GM12878 (cell line): ENCODE measurements around the gene APOO. TPM values are rescaled to one million over a fixed set of nuclear protein-coding genes. Genes with fewer than 3 reads are reported as not detected.
A peak's percentile ranks its signal among the peaks of the same experiment; 100 is the strongest.

Experiments used
- BMI1 ChIP-seq: fragments of 450-650 bp; IDR thresholded peaks from 2 replicates; pipeline ENCODE4 v1.6.1; 2016; ENCODE audit warnings: mild to moderate bottlenecking, moderate library complexity, borderline replicate concordance
- CHD4 ChIP-seq: fragments of 200-600 bp; sonication (generic); IDR thresholded peaks from 2 replicates; pipeline ENCODE4 v1.6.1; 2016; ENCODE audit warnings: mild to moderate bottlenecking
- ELK1 ChIP-seq: IDR thresholded peaks from 2 replicates; pipeline ENCODE4 v1.6.1; 2012; ENCODE audit warnings: low read depth, low read length, improper control_type of control experiment
- ETV6 ChIP-seq, 2 experiments: fragments of 450-650 bp in 1 of 2; IDR thresholded peaks in 1 of 2; conservative IDR thresholded peaks in 1 of 2; 2 replicates each; pipeline ENCODE4 v1.6.1; 2014; ENCODE audit warnings: antibody characterized with exemption in 1 of 2, borderline replicate concordance in 1 of 2, low read depth in 1 of 2, mild to moderate bottlenecking in 1 of 2, moderate library complexity in 1 of 2
- IRF4 ChIP-seq: IDR thresholded peaks from 2 replicates; pipeline ENCODE4 v1.6.1; 2011; ENCODE audit warnings: low read depth, low read length
- MEF2B ChIP-seq: fragments of 450-650 bp; IDR thresholded peaks from 2 replicates; pipeline ENCODE4 v1.6.1; 2018; ENCODE audit warnings: mild to moderate bottlenecking, moderate library complexity; ENCODE audit not compliant: partially characterized antibody, poor library complexity, severe bottlenecking
- NKRF ChIP-seq: fragments of 450-650 bp; conservative IDR thresholded peaks from 2 replicates; pipeline ENCODE4 v1.6.1; 2017; ENCODE audit warnings: mild to moderate bottlenecking, moderate library complexity
- NR2C2 ChIP-seq: IDR thresholded peaks from 2 replicates; pipeline ENCODE4 v1.6.1; 2011; ENCODE audit warnings: borderline replicate concordance, low read depth; ENCODE audit not compliant: control insufficient read depth, insufficient read length
- NRF1 ChIP-seq: conservative IDR thresholded peaks from 2 replicates; pipeline ENCODE4 v1.6.1; 2011; ENCODE audit warnings: mild to moderate bottlenecking, low read depth, low read length, improper control_type of control experiment
- SIN3A ChIP-seq: IDR thresholded peaks from 2 replicates; pipeline ENCODE4 v1.6.1; 2012; ENCODE audit warnings: low read depth, low read length, improper control_type of control experiment
- TBL1XR1 ChIP-seq: IDR thresholded peaks from 2 replicates; pipeline ENCODE4 v1.6.1; 2012; ENCODE audit warnings: low read depth, low read length, improper control_type of control experiment
- TCF3 ChIP-seq: IDR thresholded peaks from 2 replicates; pipeline ENCODE4 v1.6.1; 2012; ENCODE audit warnings: low read depth, mild to moderate bottlenecking, low read length, borderline replicate concordance; ENCODE audit not compliant: insufficient read depth
- ZNF207 ChIP-seq: fragments of 450-650 bp; IDR thresholded peaks from 2 replicates; pipeline ENCODE4 v1.6.1; 2014; ENCODE audit warnings: antibody characterized with exemption, mild to moderate bottlenecking, borderline replicate concordance
- ZNF384 ChIP-seq: IDR thresholded peaks from 2 replicates; pipeline ENCODE4 v1.6.1; 2012; ENCODE audit warnings: low read depth, mild to moderate bottlenecking, low read length, improper control_type of control experiment, borderline replicate concordance
- ZZZ3 ChIP-seq: IDR thresholded peaks from 2 replicates; pipeline ENCODE4 v1.6.1; 2011; ENCODE audit warnings: low read depth; ENCODE audit not compliant: control insufficient read depth, insufficient read length
- polyA plus RNA-seq, 11 experiments: library from polyadenylated mRNA; depleted of rRNA in 4 of 11; unstranded in 6 of 11; stranded (reverse) in 5 of 11; fragments of >200 nt; fragmentation: Nextera tagmentation in 4 of 11; fragmentation: Illumina TruSeq in 1 of 11; extraction: Ambion mirVana in 4 of 11; extraction: Trizol in 1 of 11; gene quantifications; 1 replicate in 1 of 11; 2 replicates in 10 of 11; pipeline versions ENCODE4 v1.2.1 to v1.2.3, GENCODE V29; 2011 to 2016; ENCODE audit warnings: inconsistent platforms in 2 of 11, missing spikeins in 2 of 11, low read depth in 1 of 11
- total RNA-seq, 4 experiments: library from RNA; depleted of rRNA in 3 of 4; stranded (reverse); fragments of >200 nt in 3 of 4; fragmentation: Illumina TruSeq in 1 of 4; extraction: Trizol in 1 of 4; gene quantifications; 2 replicates each; pipeline versions ENCODE4 v1.2.1 to v1.2.3, GENCODE V29; 2013 to 2021
- TF ChIP-seq, protein P1 (sequence below): fragments of 450-650 bp; IDR thresholded peaks from 2 replicates; pipeline ENCODE4 v1.6.1; 2016; ENCODE audit warnings: mild to moderate bottlenecking, moderate library complexity, borderline replicate concordance
- TF ChIP-seq, protein P2 (sequence below): fragments of 450-650 bp; IDR thresholded peaks from 2 replicates; pipeline ENCODE4 v1.6.1; 2017; ENCODE audit warnings: mild to moderate bottlenecking, moderate library complexity

The APOO gene
- total and polyA plus RNA-seq, 10 of the 15 experiments (the other 5 are each of a cell fraction or from before 2014, with no cell fraction given), result 20.7 to 68.7 (median 35.5) TPM

GRCh38 chrX:23907498-23908218 is at the start of gene APOO, which contains the start of gene CXorf58 (continued):
- TF ChIP-seq CHD4 (no peak), ELK1 (no peak), ZZZ3 (no peak), ZNF384 (no peak), NR2C2 (no peak), MEF2B (peak; percentile 66), IRF4 (no peak), NRF1 (0 out of 2 replicates have a peak, but pooled peaks have one; percentile 3), NKRF (no peak), ZNF207 (peak; percentile 39; the same call in 1 of the 2 replicates), TBL1XR1 (no peak), ETV6 (conservative IDR thresholded peaks at IDR 0.05 in 1 of 2, IDR thresholded peaks at IDR 0.05 in 1 of 2; ENCODE audit: borderline replicate concordance in 1 of 2, low read depth in 1 of 2) (peak in 1 of 2 experiments; percentile 20; a peak in 1 of 4 replicates), BMI1 (no peak; the same call in 1 of the 2 replicates), TCF3 (peak; percentile 68; the same call in 1 of the 2 replicates), SIN3A (peak; percentile 87; the same call in 1 of the 2 replicates)
- TF ChIP-seq, protein P1, sequence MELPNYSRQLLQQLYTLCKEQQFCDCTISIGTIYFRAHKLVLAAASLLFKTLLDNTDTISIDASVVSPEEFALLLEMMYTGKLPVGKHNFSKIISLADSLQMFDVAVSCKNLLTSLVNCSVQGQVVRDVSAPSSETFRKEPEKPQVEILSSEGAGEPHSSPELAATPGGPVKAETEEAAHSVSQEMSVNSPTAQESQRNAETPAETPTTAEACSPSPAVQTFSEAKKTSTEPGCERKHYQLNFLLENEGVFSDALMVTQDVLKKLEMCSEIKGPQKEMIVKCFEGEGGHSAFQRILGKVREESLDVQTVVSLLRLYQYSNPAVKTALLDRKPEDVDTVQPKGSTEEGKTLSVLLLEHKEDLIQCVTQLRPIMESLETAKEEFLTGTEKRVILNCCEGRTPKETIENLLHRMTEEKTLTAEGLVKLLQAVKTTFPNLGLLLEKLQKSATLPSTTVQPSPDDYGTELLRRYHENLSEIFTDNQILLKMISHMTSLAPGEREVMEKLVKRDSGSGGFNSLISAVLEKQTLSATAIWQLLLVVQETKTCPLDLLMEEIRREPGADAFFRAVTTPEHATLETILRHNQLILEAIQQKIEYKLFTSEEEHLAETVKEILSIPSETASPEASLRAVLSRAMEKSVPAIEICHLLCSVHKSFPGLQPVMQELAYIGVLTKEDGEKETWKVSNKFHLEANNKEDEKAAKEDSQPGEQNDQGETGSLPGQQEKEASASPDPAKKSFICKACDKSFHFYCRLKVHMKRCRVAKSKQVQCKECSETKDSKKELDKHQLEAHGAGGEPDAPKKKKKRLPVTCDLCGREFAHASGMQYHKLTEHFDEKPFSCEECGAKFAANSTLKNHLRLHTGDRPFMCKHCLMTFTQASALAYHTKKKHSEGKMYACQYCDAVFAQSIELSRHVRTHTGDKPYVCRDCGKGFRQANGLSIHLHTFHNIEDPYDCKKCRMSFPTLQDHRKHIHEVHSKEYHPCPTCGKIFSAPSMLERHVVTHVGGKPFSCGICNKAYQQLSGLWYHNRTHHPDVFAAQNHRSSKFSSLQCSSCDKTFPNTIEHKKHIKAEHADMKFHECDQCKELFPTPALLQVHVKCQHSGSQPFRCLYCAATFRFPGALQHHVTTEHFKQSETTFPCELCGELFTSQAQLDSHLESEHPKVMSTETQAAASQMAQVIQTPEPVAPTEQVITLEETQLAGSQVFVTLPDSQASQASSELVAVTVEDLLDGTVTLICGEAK, result no peak
- TF ChIP-seq, protein P2, sequence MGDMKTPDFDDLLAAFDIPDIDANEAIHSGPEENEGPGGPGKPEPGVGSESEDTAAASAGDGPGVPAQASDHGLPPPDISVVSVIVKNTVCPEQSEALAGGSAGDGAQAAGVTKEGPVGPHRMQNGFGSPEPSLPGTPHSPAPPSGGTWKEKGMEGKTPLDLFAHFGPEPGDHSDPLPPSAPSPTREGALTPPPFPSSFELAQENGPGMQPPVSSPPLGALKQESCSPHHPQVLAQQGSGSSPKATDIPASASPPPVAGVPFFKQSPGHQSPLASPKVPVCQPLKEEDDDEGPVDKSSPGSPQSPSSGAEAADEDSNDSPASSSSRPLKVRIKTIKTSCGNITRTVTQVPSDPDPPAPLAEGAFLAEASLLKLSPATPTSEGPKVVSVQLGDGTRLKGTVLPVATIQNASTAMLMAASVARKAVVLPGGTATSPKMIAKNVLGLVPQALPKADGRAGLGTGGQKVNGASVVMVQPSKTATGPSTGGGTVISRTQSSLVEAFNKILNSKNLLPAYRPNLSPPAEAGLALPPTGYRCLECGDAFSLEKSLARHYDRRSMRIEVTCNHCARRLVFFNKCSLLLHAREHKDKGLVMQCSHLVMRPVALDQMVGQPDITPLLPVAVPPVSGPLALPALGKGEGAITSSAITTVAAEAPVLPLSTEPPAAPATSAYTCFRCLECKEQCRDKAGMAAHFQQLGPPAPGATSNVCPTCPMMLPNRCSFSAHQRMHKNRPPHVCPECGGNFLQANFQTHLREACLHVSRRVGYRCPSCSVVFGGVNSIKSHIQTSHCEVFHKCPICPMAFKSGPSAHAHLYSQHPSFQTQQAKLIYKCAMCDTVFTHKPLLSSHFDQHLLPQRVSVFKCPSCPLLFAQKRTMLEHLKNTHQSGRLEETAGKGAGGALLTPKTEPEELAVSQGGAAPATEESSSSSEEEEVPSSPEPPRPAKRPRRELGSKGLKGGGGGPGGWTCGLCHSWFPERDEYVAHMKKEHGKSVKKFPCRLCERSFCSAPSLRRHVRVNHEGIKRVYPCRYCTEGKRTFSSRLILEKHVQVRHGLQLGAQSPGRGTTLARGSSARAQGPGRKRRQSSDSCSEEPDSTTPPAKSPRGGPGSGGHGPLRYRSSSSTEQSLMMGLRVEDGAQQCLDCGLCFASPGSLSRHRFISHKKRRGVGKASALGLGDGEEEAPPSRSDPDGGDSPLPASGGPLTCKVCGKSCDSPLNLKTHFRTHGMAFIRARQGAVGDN, result no peak
